WTC11 (cell line): ENCODE data around the gene PTP4A2.

Experiments used
- CTCF ChIP-seq: fragments of 200-600 bp; IDR thresholded peaks from 2 replicates; pipeline ENCODE4 v1.8.0; 2022; ENCODE audit warnings: antibody characterized with exemption
- GABPB1 ChIP-seq: sonication (generic); formaldehyde crosslinking; IDR thresholded peaks from 2 replicates; pipeline ENCODE4 v1.8.1; 2023; ENCODE audit warnings: mild to moderate bottlenecking, missing genetic modification reagents
- PRDM15 ChIP-seq: sonication (generic); formaldehyde crosslinking; IDR thresholded peaks from 2 replicates; pipeline ENCODE4 v1.8.0; 2022; ENCODE audit warnings: missing genetic modification reagents
- TP53 ChIP-seq: sonication (generic); formaldehyde crosslinking; IDR thresholded peaks from 2 replicates; pipeline ENCODE4 v1.8.1; 2023; ENCODE audit warnings: mild to moderate bottlenecking, missing genetic modification reagents
- USF1 ChIP-seq: sonication (generic); formaldehyde crosslinking; IDR thresholded peaks from 2 replicates; pipeline ENCODE4 v1.8.0; 2022; ENCODE audit warnings: mild to moderate bottlenecking, missing genetic modification reagents
- ZSCAN18 ChIP-seq: fragments of 250-450 bp; sonication (Bioruptor Pico); IDR thresholded peaks from 2 replicates; pipeline ENCODE4 v2.1.2; 2022; ENCODE audit warnings: mild to moderate bottlenecking, moderate library complexity

- TF ChIP-seq CTCF (no peak), PRDM15 (CRISPR knock-in tag) (no peak), TP53 (CRISPR knock-in tag) (no peak), GABPB1 (no peak), ZSCAN18 (CRISPR knock-in tag) (no peak), USF1 (CRISPR knock-in tag) (no peak)
These were observed 51.3 kb downstream of the PTP4A2 start for GRCh38 chr1:31886866-31887265.
